ENCODE measurements around the gene FPGS.

DNA sequence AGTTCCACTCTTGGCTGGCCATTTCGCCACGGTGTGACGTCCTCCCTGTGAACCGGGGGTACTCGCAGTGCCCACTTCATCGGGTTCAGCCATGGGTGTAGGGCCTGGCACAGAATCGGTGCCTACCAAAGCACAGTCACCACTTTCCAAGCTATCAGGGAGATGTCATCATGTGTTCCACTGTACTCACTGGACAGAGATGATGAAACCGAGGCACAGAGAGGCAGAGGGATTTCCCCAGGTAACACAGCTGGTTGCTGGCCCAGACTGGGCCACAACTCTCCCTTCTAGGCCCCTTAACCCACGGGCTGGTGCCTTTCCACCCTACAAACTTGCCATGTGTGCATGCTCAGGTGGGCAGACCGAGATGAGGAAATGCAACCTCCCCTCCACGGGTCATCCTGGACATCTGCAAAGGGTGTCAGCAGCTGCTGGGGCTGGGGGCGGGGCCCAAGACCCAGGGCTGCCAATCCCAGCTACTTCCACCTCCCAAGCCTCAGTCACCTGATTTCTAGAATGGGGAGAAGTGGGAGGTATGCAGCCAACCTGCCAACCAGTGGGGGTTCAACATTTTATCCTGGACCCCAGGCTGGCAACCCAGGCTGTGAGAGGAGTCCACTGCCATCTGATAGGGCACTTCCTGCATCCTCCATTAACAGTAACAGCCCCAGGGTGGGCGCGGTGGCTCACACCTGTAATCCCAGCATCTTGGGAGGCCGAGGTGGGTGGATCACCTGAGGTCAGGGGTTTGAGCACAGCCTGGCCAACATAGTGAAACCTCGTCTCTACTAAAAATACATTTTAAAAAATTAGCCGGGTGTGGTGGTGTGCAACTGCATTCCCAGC is 23.3 kb upstream of the FPGS start:
- TF ChIP-seq CBFB (CRISPR knock-in tag; IDR thresholded peaks at IDR 0.05; ENCODE audit: low read depth), result no peak
- no peak for TF ChIP-seq TEAD4 (CRISPR knock-in tag; IDR thresholded peaks at IDR 0.05)
- TF ChIP-seq, protein P1, sequence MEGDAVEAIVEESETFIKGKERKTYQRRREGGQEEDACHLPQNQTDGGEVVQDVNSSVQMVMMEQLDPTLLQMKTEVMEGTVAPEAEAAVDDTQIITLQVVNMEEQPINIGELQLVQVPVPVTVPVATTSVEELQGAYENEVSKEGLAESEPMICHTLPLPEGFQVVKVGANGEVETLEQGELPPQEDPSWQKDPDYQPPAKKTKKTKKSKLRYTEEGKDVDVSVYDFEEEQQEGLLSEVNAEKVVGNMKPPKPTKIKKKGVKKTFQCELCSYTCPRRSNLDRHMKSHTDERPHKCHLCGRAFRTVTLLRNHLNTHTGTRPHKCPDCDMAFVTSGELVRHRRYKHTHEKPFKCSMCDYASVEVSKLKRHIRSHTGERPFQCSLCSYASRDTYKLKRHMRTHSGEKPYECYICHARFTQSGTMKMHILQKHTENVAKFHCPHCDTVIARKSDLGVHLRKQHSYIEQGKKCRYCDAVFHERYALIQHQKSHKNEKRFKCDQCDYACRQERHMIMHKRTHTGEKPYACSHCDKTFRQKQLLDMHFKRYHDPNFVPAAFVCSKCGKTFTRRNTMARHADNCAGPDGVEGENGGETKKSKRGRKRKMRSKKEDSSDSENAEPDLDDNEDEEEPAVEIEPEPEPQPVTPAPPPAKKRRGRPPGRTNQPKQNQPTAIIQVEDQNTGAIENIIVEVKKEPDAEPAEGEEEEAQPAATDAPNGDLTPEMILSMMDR (IDR thresholded peaks at IDR 0.05), result no peak
- TF ChIP-seq, protein P2, sequence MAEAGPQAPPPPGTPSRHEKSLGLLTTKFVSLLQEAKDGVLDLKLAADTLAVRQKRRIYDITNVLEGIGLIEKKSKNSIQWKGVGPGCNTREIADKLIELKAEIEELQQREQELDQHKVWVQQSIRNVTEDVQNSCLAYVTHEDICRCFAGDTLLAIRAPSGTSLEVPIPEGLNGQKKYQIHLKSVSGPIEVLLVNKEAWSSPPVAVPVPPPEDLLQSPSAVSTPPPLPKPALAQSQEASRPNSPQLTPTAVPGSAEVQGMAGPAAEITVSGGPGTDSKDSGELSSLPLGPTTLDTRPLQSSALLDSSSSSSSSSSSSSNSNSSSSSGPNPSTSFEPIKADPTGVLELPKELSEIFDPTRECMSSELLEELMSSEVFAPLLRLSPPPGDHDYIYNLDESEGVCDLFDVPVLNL (CRISPR knock-in tag; IDR thresholded peaks at IDR 0.05; ENCODE audit: borderline replicate concordance, low read depth), result no peak

All from WTC11 (cell line).